Suprapubic skin (tissue), 4 donors: ENCODE data around the gene BPI.

Experiments used
- POLR2A ChIP-seq, 2 donors: fragments of 450-650 bp; IDR thresholded peaks; one replicate each; pipeline ENCODE4 v1.6.1; 2017; ENCODE audit warnings: antibody characterized with exemption in 2 of 2, mild to moderate bottlenecking in 2 of 2, moderate library complexity in 2 of 2
- POLR2AphosphoS5 ChIP-seq, 3 donors: sonication (generic); formaldehyde crosslinking; IDR thresholded peaks; one replicate each; pipeline ENCODE4 v1.6.1; 2017; ENCODE audit warnings: antibody characterized with exemption in 3 of 3
- TF ChIP-seq, protein P1 (sequence below), 2 donors: fragments of 200-600 bp in 1 of 2; fragments of 450-650 bp in 1 of 2; sonication (generic) in 1 of 2; IDR thresholded peaks; one replicate each; pipeline ENCODE4 v1.5.1; 2016 to 2019; ENCODE audit warnings: antibody characterized with exemption in 2 of 2, mild to moderate bottlenecking in 1 of 2, moderate library complexity in 1 of 2

DNA sequence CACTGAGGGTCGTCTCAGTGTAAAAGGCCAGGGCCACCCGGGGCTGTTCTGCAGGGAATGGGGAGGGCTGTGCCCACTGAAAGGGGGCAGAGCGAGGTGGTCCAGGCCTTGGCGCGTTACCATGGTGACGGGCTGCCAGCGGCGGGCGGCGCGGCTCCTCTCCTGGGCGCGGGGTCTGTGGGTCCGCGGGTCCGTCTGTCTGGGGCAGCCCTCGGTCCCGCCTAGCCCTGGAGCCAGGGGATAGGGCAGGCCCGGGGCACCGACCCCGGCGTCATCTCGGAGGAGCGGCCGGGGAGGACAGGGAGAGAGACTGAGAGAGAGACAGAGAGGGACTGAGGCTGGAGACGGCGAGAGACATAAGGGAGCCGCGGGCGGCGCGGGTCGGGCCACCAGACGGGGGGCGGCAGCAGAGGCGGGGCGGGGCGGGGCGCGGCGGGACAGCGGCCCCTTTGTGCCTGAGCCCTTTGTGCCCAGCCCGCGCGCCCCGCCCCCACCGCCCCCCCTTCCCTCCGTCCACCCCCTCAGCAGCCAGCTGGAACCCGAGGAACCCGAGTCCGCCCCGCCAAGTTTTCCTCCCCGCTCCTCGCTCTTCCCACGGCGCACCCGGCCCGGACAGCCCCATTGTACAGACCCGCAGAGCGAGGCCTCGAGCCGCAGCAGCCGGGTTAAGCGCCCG lies 43.4 kb upstream of the BPI start, which contains the start of gene KIAA1755:
- TF ChIP-seq, protein P1, sequence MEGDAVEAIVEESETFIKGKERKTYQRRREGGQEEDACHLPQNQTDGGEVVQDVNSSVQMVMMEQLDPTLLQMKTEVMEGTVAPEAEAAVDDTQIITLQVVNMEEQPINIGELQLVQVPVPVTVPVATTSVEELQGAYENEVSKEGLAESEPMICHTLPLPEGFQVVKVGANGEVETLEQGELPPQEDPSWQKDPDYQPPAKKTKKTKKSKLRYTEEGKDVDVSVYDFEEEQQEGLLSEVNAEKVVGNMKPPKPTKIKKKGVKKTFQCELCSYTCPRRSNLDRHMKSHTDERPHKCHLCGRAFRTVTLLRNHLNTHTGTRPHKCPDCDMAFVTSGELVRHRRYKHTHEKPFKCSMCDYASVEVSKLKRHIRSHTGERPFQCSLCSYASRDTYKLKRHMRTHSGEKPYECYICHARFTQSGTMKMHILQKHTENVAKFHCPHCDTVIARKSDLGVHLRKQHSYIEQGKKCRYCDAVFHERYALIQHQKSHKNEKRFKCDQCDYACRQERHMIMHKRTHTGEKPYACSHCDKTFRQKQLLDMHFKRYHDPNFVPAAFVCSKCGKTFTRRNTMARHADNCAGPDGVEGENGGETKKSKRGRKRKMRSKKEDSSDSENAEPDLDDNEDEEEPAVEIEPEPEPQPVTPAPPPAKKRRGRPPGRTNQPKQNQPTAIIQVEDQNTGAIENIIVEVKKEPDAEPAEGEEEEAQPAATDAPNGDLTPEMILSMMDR (IDR thresholded peaks at IDR 0.05): no peak
- no peak for TF ChIP-seq POLR2AphosphoS5 (IDR thresholded peaks at IDR 0.05)
- no peak for TF ChIP-seq POLR2A (IDR thresholded peaks at IDR 0.05)
